ENCODE results near the gene KCNQ2. TPM values are rescaled to one million over a fixed set of nuclear protein-coding genes. Genes with fewer than 3 reads are reported as not detected.

Gene KCNQ2
- total and polyA plus RNA-seq, 2 experiments from 2014 or later: 68.5 to 92.4 TPM

- no peak overlapping the region for H3K27ac Mint-ChIP-seq
- no peaks in the 10 kb centered on the region for H3K9me3 Mint-ChIP-seq
- Histone ChIP-seq H4K20me1 (replicated peaks; ENCODE audit: insufficient read depth) (no peaks in the 10 kb centered on the region), H3K9me2 (ENCODE audit: insufficient read depth) (no peaks in the 10 kb centered on the region), H3K27ac (ENCODE audit: low read depth) (no peak overlapping the region), H3K27me3 (ENCODE audit: insufficient read depth) (no peaks in the 10 kb centered on the region), H3F3A (replicated peaks; ENCODE audit: low read depth) (no peaks in the 10 kb centered on the region), H3K4me3 (no peak overlapping the region), H3K79me2 (replicated peaks; ENCODE audit: insufficient read depth) (no peaks in the 10 kb centered on the region), H3K36me3 (ENCODE audit: insufficient read depth) (no peaks in the 10 kb centered on the region), H2AFZ (peak overlapping the region; percentile 80; the same call in 1 of the 2 replicates), H3K4me2 (no peak overlapping the region), H3K4me1 (ENCODE audit: insufficient read depth) (no peaks in the 10 kb centered on the region)
- DNase-seq (ENCODE audit: low spot score) (no peak), ATAC-seq (peak; percentile 41)
- H3K27me3 Mint-ChIP-seq (ENCODE audit: insufficient read depth, low read depth, poor library complexity): peaks cover 5% of the 10 kb centered on the region
- H3K4me3 Mint-ChIP-seq: peak overlapping the region; percentile 16; the same call in 1 of the 3 replicates
- H3K4me1 Mint-ChIP-seq: peaks cover 13% of the 10 kb centered on the region
- no peaks in the 10 kb centered on the region for H3K36me3 Mint-ChIP-seq (ENCODE audit: low read depth)
- TF ChIP-seq EZH2 (IDR thresholded peaks at IDR 0.05; ENCODE audit: low read depth, unreplicated experiment): no peak
- no peak for TF ChIP-seq CREB1 (CRISPR knock-in tag; IDR thresholded peaks at IDR 0.05; ENCODE audit: low read depth)
These were observed 101.8 kb downstream of the KCNQ2 start for GRCh38 chr20:63370618-63371187.

GRCh38 chr20:63369724-63370617, 102.5 kb downstream of the KCNQ2 start:
- H3K36me3 Mint-ChIP-seq (ENCODE audit: low read depth): no peaks in the 10 kb centered on the region
- H3K36me3 ChIP-seq (ENCODE audit: insufficient read depth): no peaks in the 10 kb centered on the region
- H3K4me3 ChIP-seq: no peak overlapping the region
- no peaks in the 10 kb centered on the region for H3K27me3 ChIP-seq (ENCODE audit: insufficient read depth)
- no peak overlapping the region for H3K4me3 Mint-ChIP-seq
- H3F3A ChIP-seq (replicated peaks; ENCODE audit: low read depth): no peaks in the 10 kb centered on the region
- TF ChIP-seq CTCF (conservative IDR thresholded peaks at IDR 0.05; ENCODE audit: low read depth in 2 of 2) (peak; percentile 44; a peak in 3 of 4 replicates), EZH2 (IDR thresholded peaks at IDR 0.05; ENCODE audit: low read depth, unreplicated experiment) (no peak), POLR2AphosphoS5 (IDR thresholded peaks at IDR 0.05; ENCODE audit: low read depth) (no peak), ZNF331 (CRISPR knock-in tag; IDR thresholded peaks at IDR 0.05; ENCODE audit: low read depth) (no peak), STAT1 (IDR thresholded peaks at IDR 0.05; ENCODE audit: unreplicated experiment) (no peak), CREB1 (CRISPR knock-in tag; IDR thresholded peaks at IDR 0.05; ENCODE audit: low read depth) (no peak)
- H2AFZ ChIP-seq: no peak overlapping the region
- DNase-seq (ENCODE audit: low spot score) (peak; percentile 62), ATAC-seq (peak; percentile 30)
- no peaks in the 10 kb centered on the region for H4K20me1 ChIP-seq (replicated peaks; ENCODE audit: insufficient read depth)
- H3K79me2 ChIP-seq (replicated peaks; ENCODE audit: insufficient read depth): no peaks in the 10 kb centered on the region
- no peak overlapping the region for H3K27ac ChIP-seq (ENCODE audit: low read depth)
- no peak overlapping the region for H3K27ac Mint-ChIP-seq
- H3K4me1 ChIP-seq (ENCODE audit: insufficient read depth): no peaks in the 10 kb centered on the region
- no peak overlapping the region for H3K4me2 ChIP-seq
- H3K9me2 ChIP-seq (ENCODE audit: insufficient read depth): no peaks in the 10 kb centered on the region
- H3K27me3 Mint-ChIP-seq (ENCODE audit: insufficient read depth, low read depth, poor library complexity): peaks cover 8% of the 10 kb centered on the region
- H3K9me3 Mint-ChIP-seq: no peaks in the 10 kb centered on the region
- peaks cover 13% of the 10 kb centered on the region for H3K4me1 Mint-ChIP-seq

Data from GM23338 (cell line).